ENCODE data around the gene CRYGA. TPM values are rescaled to one million over a fixed set of nuclear protein-coding genes. Genes with fewer than 3 reads are reported as not detected.

Gene CRYGA
- polyA plus RNA-seq, 1 of the 3 experiments (the other 2 are of a cell fraction) = not detected

- DNase-seq = no peak
- ChIA-PET CTCF (interaction anchor here (0.9 kb wide), 1 partner anchor 25 kb away, joined by 3 read pairs; no protein-coding TSS in a partner anchor), POLR2A (no interaction called here)
- Histone ChIP-seq H3K4me2 (no peak overlapping the region), H3K4me3 (ENCODE audit: low read depth in 2 of 2, low read length in 1 of 2) (no peak overlapping the region), H3K27ac (ENCODE audit: low read depth in 2 of 2, low read length in 1 of 2) (no peak overlapping the region), H3K9me2 (no peaks in the 10 kb centered on the region), H3K27me3 (ENCODE audit: insufficient read depth) (no peaks in the 10 kb centered on the region), H3K9ac (no peak overlapping the region), H2AFZ (ENCODE audit: low read depth) (no peak overlapping the region), H3F3A (replicated peaks; ENCODE audit: insufficient read depth) (no peaks in the 10 kb centered on the region), H4K20me1 (ENCODE audit: insufficient read depth) (no peaks in the 10 kb centered on the region), H3K79me2 (ENCODE audit: insufficient read depth) (no peaks in the 10 kb centered on the region), H3K4me1 (ENCODE audit: control insufficient read depth in 1 of 2, insufficient read depth in 2 of 2, low read depth in 1 of 2, low read length in 1 of 2) (no peaks in the 10 kb centered on the region), H3K36me3 (replicated peaks in 1 of 2; ENCODE audit: control insufficient read depth in 1 of 2, insufficient read depth in 2 of 2, low read length in 1 of 2) (no peaks in the 10 kb centered on the region), H3K9me3 (no peaks in the 10 kb centered on the region)
- WGBS (ENCODE audit: low lambda C conversion rate) = 80% methylated on average over 1 of the region's 1 CpG
- no peak for TF ChIP-seq NFIC (IDR thresholded peaks at IDR 0.05; ENCODE audit: borderline replicate concordance)
- TF ChIP-seq TCF12 (IDR thresholded peaks at IDR 0.05) = no peak
- TF ChIP-seq, protein P1, sequence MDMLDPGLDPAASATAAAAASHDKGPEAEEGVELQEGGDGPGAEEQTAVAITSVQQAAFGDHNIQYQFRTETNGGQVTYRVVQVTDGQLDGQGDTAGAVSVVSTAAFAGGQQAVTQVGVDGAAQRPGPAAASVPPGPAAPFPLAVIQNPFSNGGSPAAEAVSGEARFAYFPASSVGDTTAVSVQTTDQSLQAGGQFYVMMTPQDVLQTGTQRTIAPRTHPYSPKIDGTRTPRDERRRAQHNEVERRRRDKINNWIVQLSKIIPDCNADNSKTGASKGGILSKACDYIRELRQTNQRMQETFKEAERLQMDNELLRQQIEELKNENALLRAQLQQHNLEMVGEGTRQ (IDR thresholded peaks at IDR 0.05; ENCODE audit: borderline replicate concordance, low read depth, low read length) = no peak
- TF ChIP-seq GATA2 (CRISPR knock-in tag; IDR thresholded peaks at IDR 0.05) = no peak
- TF ChIP-seq YY1 (IDR thresholded peaks at IDR 0.05; ENCODE audit: low read depth) = no peak
- TF ChIP-seq REST (IDR thresholded peaks at IDR 0.05; ENCODE audit: low read depth, low read length) = no peak
- no peak for TF ChIP-seq GABPA (IDR thresholded peaks at IDR 0.05; ENCODE audit: low read depth)
- TF ChIP-seq RAD21 (IDR thresholded peaks at IDR 0.05; ENCODE audit: low read length) = no peak
- TF ChIP-seq IRF3 (IDR thresholded peaks at IDR 0.05; ENCODE audit: low read depth, low read length) = no peak
- TF ChIP-seq RCOR1 (IDR thresholded peaks at IDR 0.05; ENCODE audit: low read length) = no peak
- TF ChIP-seq MXI1 (IDR thresholded peaks at IDR 0.05; ENCODE audit: low read depth, low read length) = no peak
- TF ChIP-seq CHD2 (IDR thresholded peaks at IDR 0.05; ENCODE audit: low read length, partially characterized antibody) = no peak
- no peak for TF ChIP-seq JUND (IDR thresholded peaks at IDR 0.05)
- TF ChIP-seq EZH2phosphoT487 (IDR thresholded peaks at IDR 0.05; ENCODE audit: borderline replicate concordance, low read depth) = no peak
- TF ChIP-seq TEAD4 (IDR thresholded peaks at IDR 0.05; ENCODE audit: borderline replicate concordance, insufficient read depth) = no peak
Observed at GRCh38 chr2:208150956-208151355, 12.4 kb downstream of the CRYGA start.
